ENCODE measurements around the gene CR1L.

The CR1L gene

GRCh38 chr1:207751790-207752455 is 107.0 kb downstream of the CR1L start, which contains the start of gene CD46:
Gene CD46 (plus strand): TSS chr1:207752054. CDS start chr1:207752213, 159 bp downstream.
- peaks cover 39% of the 10 kb centered on the region for H3K79me2 ChIP-seq (ENCODE audit: insufficient read depth, low read length)
- H3K9ac ChIP-seq (ENCODE audit: low read length), result peak within 1 kb of the TSS; percentile 69
- no peaks in the 10 kb centered on the region for H3K9me3 ChIP-seq (ENCODE audit: low read length)
- no peak for TF ChIP-seq EZH2 (IDR thresholded peaks at IDR 0.05; ENCODE audit: borderline replicate concordance, low read length)
- TF ChIP-seq CTCF (IDR thresholded peaks at IDR 0.05; ENCODE audit: low read length), result no peak
- peaks cover 2% of the 10 kb centered on the region; the same call in 1 of the 2 replicates for H3K36me3 ChIP-seq (ENCODE audit: insufficient read depth, low read length)
- peak within 1 kb of the TSS; percentile 78 for H3K4me2 ChIP-seq (ENCODE audit: low read length)
- peaks cover 56% of the 10 kb centered on the region for H3K4me1 ChIP-seq (ENCODE audit: insufficient read depth, low read length, severe bottlenecking)
- no peaks in the 10 kb centered on the region for H3F3A ChIP-seq (ENCODE audit: insufficient read depth, low read length)
- H3K9me2 ChIP-seq (ENCODE audit: low read depth, low read length), result no peaks in the 10 kb centered on the region
- H3K27ac ChIP-seq (ENCODE audit: low read depth, low read length, poor library complexity, severe bottlenecking), result peak within 1 kb of the TSS; percentile 14
- H3K4me3 ChIP-seq (ENCODE audit: low read depth, low read length, poor library complexity, severe bottlenecking), result peak within 1 kb of the TSS; percentile 72
- H4K20me1 ChIP-seq (ENCODE audit: insufficient read depth, low read length), result no peaks in the 10 kb centered on the region
- H2AFZ ChIP-seq (ENCODE audit: low read length), result no peak within 1 kb of the TSS
- no peaks in the 10 kb centered on the region for H3K27me3 ChIP-seq (ENCODE audit: insufficient read depth, low read length)

GRCh38 chr1:207752456-207752998 is 107.6 kb downstream of the CR1L start:
- no peak overlapping the region for H2AFZ ChIP-seq (ENCODE audit: low read length)
- H3K79me2 ChIP-seq (ENCODE audit: insufficient read depth, low read length), result peaks cover 39% of the 10 kb centered on the region
- peak overlapping the region; percentile 14 for H3K27ac ChIP-seq (ENCODE audit: low read depth, low read length, poor library complexity, severe bottlenecking)
- no peaks in the 10 kb centered on the region for H4K20me1 ChIP-seq (ENCODE audit: insufficient read depth, low read length)
- TF ChIP-seq EZH2 (IDR thresholded peaks at IDR 0.05; ENCODE audit: borderline replicate concordance, low read length) (no peak), CTCF (IDR thresholded peaks at IDR 0.05; ENCODE audit: low read length) (no peak)
- peak overlapping the region; percentile 72 for H3K4me3 ChIP-seq (ENCODE audit: low read depth, low read length, poor library complexity, severe bottlenecking)
- no peaks in the 10 kb centered on the region for H3K9me3 ChIP-seq (ENCODE audit: low read length)
- peaks cover 56% of the 10 kb centered on the region for H3K4me1 ChIP-seq (ENCODE audit: insufficient read depth, low read length, severe bottlenecking)
- H3K9me2 ChIP-seq (ENCODE audit: low read depth, low read length), result no peaks in the 10 kb centered on the region
- no peaks in the 10 kb centered on the region for H3K27me3 ChIP-seq (ENCODE audit: insufficient read depth, low read length)
- H3K9ac ChIP-seq (ENCODE audit: low read length), result peak overlapping the region; percentile 69
- H3F3A ChIP-seq (ENCODE audit: insufficient read depth, low read length), result no peaks in the 10 kb centered on the region
- H3K36me3 ChIP-seq (ENCODE audit: insufficient read depth, low read length), result peaks cover 8% of the 10 kb centered on the region; the same call in 1 of the 2 replicates
- H3K4me2 ChIP-seq (ENCODE audit: low read length), result peak overlapping the region; percentile 78

- Histone ChIP-seq H3K4me1 (ENCODE audit: insufficient read depth, low read length, severe bottlenecking) (peaks cover 52% of the 10 kb centered on the region), H3K4me2 (ENCODE audit: low read length) (peak overlapping the region; percentile 78), H3K9me2 (ENCODE audit: low read depth, low read length) (no peaks in the 10 kb centered on the region), H3K4me3 (ENCODE audit: low read depth, low read length, poor library complexity, severe bottlenecking) (peak overlapping the region; percentile 72), H3K9ac (ENCODE audit: low read length) (no peak overlapping the region; the same call in 1 of the 2 replicates), H3K36me3 (ENCODE audit: insufficient read depth, low read length) (peaks cover 19% of the 10 kb centered on the region), H2AFZ (ENCODE audit: low read length) (no peak overlapping the region), H4K20me1 (ENCODE audit: insufficient read depth, low read length) (no peaks in the 10 kb centered on the region), H3K79me2 (ENCODE audit: insufficient read depth, low read length) (peaks cover 39% of the 10 kb centered on the region), H3K27ac (ENCODE audit: low read depth, low read length, poor library complexity, severe bottlenecking) (no peak overlapping the region), H3K27me3 (ENCODE audit: insufficient read depth, low read length) (no peaks in the 10 kb centered on the region), H3F3A (ENCODE audit: insufficient read depth, low read length) (no peaks in the 10 kb centered on the region), H3K9me3 (ENCODE audit: low read length) (no peaks in the 10 kb centered on the region)
- no peak for TF ChIP-seq EZH2 (IDR thresholded peaks at IDR 0.05; ENCODE audit: borderline replicate concordance, low read length)
- no peak for TF ChIP-seq CTCF (IDR thresholded peaks at IDR 0.05; ENCODE audit: low read length)
These were observed 108.7 kb downstream of the CR1L start for GRCh38 chr1:207753611-207754010.
